SKM-1 treated with dmso at 0.1 percent for 144 hours (cell line): Measurements from ENCODE around the gene HAAO.
"Not testable (repeated sequence)": the region's sequence is repeated elsewhere in the genome, so short reads cannot be mapped to it uniquely, and the experiment has no call there.

Source experiments
- DNase-seq: peaks from one replicate; lab custom pipeline; 2025; ENCODE audit not compliant: unreplicated experiment; lab: John Stamatoyannopoulos, UW

The HAAO gene

DNA sequence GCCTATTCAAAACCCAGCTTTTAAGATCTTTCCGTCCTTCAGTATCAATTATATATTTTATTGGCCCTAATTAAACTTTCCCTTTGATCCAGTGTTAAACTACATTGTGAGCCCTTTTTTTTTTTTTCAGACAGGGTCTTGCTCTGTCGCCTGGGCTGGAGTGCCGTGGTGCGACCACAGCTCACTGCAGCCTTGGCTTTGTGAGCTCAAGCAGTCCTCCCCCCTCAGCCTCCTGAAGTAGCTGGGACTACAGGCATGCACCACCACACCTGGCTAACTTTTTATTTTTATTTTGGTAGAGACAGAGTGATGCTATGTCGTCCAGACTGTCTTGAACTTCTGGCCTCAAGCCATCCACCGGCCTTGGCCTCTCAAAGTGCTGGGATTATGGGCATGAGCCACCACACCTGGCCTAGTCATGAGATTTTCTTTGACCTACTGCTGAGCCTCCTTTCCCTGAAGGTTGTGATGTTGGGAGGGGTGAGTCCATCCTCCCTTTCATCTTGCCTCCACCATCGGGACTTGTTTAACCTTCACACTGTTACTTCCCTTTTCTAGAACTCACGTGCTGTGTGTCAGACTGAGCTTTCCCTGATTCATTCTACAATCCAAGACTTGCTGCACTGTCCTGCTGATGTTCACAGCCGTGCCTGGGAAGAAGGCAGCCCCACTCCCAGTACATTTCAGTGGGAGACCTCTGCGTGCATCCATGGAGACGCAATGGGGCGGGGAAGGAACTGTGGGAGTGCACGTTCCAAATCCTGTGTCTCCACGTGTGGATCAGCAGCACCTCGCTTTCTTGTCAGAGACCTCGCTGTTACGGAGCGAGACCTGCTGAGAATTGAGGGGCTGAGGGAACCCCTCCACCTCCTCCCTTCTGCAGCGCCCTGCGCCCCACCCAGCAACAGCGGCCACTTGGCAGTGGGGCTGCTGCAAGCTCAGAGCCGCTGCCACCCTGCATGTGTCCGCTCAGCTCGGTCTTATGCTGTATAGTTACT is 39.3 kb downstream of the HAAO start:
- peak; percentile 73 for DNase-seq

DNA sequence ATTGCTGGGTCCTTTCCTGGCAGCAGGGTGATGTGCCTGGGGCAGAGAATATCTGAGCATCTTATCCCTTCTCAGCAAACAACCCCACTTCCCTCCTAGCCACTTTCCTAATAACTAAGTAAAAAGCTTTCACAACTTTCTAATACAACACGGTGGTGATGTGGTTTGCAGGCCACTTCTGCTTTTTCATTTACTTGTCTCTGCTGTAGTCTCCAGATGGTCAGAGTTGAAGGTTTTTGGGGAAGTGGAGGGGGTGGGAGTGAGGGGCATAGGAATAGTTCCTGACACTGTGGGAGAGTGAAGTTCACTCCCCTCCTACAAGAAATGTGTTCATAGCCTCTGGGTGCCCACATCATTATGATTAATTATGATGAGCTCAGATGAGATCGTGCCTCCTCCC is 40.1 kb downstream of the HAAO start:
- DNase-seq = peak; percentile 99

- DNase-seq = no peak
Observed at GRCh38 chr2:42748840-42749239, 43.5 kb downstream of the HAAO start.

DNA sequence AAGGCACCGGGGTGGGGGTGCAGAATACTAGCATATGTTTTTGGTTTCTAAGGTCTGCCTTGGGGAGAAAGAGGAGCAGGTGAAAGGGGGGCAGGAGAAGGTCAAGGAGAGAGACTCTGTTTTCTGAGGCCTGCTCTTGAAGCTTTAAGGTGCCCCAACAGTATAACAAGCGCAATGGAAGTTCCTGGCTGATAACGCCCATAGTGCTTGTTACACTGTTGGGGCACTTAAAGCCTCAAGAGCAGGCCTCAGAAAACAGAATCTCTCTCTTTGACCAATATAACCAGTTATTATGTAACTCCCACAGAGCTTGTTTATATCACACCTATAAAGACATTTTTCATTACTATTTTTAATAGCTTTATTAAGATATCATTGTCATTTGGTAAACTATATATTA is 45.0 kb downstream of the HAAO start:
- DNase-seq = no peak

DNA sequence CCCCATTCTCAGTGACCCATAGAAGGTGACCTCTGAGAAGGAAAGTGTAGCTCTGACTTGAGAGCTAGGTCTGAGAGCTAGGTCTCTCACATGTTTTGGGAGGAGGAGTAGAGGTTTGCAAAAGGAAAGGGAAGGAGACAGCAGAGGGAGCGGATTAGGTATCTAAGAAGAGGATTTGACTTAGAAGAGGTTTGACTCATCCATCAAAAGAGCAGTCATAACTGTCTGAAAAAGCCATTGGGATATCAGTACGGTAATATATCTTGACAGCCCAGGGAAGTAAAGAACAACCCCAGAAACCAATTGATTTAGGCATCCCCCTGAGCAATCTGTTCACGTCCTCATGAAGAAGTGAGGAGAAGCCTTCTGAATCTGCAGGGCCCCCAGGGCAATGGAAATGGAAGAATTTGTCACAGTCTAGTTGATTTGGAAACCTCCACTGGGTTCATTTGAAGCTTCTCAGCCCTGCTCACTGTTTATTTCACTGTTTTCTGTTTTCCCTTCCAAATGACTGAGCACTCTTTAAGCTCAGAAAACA is 47.8 kb downstream of the HAAO start:
- no peak for DNase-seq

- DNase-seq = no peak
Observed at GRCh38 chr2:42743659-42743990, 48.8 kb downstream of the HAAO start.

DNA sequence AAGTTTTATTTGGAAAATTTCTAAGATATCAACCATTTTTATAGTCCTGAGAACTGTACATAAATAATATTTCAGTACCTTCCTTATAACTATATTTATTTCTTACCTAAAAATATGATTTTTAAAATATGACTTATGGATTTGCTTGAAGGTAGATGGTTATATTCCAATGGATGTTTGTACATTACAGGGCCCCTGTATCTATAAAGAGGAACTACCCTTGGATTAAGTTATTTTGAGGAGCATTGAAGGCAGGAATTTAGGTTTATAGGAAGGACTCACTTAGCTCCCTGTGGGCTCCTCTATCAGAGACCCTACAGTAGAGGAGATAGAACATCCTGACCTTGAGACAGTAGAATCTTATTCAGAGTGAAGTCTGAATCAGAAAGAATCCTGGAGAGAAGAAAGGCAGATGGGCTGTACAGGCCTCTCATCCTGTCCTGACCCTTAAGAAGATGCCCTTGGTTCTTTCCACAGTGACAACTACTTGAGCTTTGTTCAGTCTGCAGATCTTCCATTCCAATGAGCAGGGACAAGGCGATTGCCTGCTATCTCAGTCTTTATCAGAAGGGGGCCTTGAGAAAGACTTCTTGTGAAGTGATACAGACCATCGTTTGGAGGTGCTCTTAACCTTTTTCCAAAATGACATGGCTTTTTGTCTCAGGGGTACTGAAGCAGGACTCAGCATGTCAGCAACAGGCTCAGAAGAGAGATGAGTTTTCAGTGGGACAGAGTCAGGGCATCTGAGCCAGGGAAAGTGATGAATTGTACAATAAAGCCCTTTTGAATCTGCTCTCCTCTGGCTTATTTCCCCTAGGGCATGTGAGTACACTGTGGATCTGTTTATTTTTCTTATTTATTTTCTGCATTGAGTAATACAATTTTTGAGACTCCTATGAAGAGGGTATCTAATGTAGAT is 49.4 kb downstream of the HAAO start:
- DNase-seq = no peak

- DNase-seq = no peak
Observed at GRCh38 chr2:42741140-42741539, 51.2 kb downstream of the HAAO start.

DNA sequence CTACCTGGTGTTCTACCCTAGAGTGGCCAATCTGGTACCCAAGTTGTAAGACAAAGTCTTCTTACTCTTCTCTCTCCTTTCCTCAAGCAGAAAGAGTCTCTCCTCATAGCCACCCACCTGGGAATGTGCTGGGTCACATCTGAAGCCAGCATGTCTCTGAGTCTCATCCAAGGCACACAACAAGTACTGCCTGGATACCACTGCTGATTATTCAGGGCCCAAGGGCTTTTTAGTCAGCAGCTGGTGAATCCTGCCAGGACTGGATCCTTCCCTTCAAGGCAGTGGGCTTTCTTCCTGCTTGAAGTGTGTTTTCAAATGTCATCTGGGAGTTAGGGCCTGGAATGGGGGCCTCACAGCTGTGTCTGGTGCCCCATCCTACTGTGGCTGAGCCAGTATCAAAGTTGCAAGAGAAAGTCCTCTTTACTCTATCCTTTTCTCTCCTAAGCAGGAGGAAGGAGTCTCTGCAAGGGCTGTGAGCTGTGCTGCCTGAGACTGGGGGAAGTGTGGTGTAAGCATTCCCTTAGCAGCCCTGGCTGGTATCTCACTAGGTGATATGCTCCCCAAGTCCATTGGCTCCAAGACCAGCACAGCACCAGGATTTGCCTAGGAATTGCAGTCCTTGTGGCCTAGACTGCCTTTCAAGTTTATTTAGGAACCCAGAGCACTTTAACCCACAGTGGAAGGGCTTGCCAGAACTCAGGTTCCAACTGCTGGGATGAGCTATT is 55.6 kb downstream of the HAAO start:
- DNase-seq = no peak

- DNase-seq = no peak
Observed at GRCh38 chr2:42733852-42734251, 58.5 kb downstream of the HAAO start.

- not testable (repeated sequence) for DNase-seq
Observed at GRCh38 chr2:42731316-42731715, 61.1 kb downstream of the HAAO start.

DNA sequence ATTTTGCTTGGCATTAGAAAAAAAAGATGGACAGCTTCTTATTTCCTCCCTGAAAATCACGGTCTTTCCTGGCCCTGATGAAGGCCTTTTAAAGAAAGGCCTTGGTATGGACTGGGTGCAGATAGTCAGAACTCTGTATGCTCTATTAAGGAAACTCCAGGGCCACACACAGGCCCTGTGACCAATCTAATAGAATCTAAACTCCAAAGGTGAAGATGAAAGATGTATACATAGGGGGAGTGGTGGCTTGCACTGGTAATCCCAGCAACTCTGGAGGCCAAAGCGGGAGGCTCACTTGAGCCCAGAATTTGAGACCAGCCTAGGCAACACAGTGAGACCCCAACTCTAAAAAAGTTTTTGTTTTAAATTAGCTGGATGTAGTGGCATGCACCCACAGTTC is 65.7 kb downstream of the HAAO start:
- no peak for DNase-seq

GRCh38 chr2:42725657-42726056 is 66.7 kb downstream of the HAAO start:
- DNase-seq = peak; percentile 32

GRCh38 chr2:42724886-42725285 is 67.5 kb downstream of the HAAO start:
- DNase-seq = no peak

- no peak for DNase-seq
Observed at GRCh38 chr2:42723465-42723864, 68.9 kb downstream of the HAAO start.

DNA sequence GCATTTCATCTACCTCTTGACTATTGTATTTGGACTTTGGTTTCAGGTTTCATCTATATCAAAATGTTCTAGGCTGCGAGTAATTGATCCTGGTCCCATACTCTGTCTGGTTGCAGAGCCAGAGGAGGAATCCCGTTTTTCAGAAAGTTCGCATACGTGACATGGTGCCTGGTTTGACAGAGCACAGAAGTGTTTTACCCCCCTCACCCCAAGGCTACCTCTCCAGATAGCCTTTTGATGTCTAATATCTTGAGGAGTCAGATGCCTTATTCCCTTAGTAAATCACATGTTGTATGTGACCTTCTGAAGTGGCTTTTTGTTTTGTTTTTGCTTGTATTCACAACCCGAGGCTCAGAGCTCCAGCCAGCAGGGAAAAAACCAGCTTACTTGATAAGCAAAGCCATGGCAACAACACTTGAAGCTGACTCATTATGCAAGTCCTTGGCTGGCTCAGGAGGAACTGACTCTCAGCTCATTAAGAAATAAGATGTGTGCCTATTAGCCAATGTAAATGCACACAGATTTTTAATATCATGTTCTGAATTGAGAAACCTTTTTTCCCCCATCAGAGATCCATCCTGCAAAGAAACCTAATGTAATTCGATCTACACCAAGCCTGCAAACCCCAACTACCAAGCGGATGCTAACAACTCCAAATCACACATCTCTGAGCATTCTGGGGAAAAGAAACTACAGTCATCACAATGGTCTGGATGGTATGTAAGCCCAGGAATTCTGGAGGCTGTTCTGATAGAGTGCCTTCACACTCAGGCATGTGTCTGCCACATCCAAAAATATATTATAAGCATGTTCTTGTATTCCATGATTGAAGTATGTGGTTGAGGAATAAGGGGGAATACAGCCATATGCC is 69.8 kb downstream of the HAAO start:
- DNase-seq = peak; percentile 85

- DNase-seq = no peak
Observed at GRCh38 chr2:42721898-42722297, 70.5 kb downstream of the HAAO start.
